ENCODE measurements around the gene SLC25A42.

SLC25A42 gene

DNA sequence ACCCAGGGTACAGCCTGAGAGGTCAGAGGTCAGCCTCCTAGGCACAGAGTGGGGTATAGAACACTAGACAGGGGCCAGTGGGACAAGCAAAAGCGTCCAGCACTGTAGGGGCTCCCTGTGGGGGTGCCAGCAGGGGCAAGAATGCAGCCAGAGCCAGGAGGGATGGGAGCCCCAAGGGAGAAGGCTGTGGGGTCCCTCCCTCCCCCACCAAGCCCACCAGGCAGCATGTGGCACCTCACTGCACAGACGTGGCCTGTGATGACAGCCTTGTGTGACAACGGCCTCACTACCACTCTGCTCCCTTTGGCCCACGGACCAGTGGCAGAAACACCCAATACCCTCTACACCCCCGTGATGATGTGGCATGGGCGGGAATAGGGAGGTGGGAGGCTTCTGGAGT lies 20.3 kb upstream of the SLC25A42 start:
- H3K36me3 ChIP-seq: peaks cover 43% of the 10 kb centered on the region
- H3K27me3 ChIP-seq (ENCODE audit: insufficient read depth, low read depth, severe bottlenecking): no peaks in the 10 kb centered on the region
- H3K9me3 ChIP-seq (ENCODE audit: severe bottlenecking): no peaks in the 10 kb centered on the region
- H3K27ac ChIP-seq: no peak overlapping the region
- no peak overlapping the region for H3K4me3 ChIP-seq (ENCODE audit: low read depth, low read length)
- TF ChIP-seq, protein P1, sequence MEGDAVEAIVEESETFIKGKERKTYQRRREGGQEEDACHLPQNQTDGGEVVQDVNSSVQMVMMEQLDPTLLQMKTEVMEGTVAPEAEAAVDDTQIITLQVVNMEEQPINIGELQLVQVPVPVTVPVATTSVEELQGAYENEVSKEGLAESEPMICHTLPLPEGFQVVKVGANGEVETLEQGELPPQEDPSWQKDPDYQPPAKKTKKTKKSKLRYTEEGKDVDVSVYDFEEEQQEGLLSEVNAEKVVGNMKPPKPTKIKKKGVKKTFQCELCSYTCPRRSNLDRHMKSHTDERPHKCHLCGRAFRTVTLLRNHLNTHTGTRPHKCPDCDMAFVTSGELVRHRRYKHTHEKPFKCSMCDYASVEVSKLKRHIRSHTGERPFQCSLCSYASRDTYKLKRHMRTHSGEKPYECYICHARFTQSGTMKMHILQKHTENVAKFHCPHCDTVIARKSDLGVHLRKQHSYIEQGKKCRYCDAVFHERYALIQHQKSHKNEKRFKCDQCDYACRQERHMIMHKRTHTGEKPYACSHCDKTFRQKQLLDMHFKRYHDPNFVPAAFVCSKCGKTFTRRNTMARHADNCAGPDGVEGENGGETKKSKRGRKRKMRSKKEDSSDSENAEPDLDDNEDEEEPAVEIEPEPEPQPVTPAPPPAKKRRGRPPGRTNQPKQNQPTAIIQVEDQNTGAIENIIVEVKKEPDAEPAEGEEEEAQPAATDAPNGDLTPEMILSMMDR (IDR thresholded peaks at IDR 0.05; ENCODE audit: low read depth, low read length): no peak
- DNase-seq: no peak

DNA sequence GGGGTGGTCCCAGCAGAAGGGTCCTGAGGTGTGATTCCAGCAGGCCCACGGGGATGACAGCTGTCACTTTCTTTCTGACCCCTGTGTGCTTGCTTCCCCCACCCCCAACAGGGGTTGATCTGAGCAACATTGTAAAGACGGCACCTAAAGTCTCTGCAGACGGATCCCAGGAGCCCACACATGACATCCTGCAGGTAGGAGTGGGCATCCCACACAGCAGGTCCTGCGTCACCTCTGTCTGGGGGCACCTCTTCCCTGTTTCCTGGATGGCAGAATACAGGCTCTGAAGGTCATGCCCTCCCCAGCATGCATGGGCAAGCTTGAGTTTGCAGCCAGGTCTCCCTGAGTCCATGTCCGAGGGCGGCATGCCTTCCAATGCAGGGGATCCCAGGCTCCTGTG lies 19.9 kb upstream of the SLC25A42 start:
- TF ChIP-seq, protein P1 (IDR thresholded peaks at IDR 0.05; ENCODE audit: low read depth, low read length): no peak
- Histone ChIP-seq H3K27me3 (ENCODE audit: insufficient read depth, low read depth, severe bottlenecking) (no peaks in the 10 kb centered on the region), H3K4me3 (ENCODE audit: low read depth, low read length) (no peak overlapping the region), H3K36me3 (peaks cover 43% of the 10 kb centered on the region), H3K9me3 (ENCODE audit: severe bottlenecking) (no peaks in the 10 kb centered on the region), H3K27ac (no peak overlapping the region)
- DNase-seq: no peak

DNA sequence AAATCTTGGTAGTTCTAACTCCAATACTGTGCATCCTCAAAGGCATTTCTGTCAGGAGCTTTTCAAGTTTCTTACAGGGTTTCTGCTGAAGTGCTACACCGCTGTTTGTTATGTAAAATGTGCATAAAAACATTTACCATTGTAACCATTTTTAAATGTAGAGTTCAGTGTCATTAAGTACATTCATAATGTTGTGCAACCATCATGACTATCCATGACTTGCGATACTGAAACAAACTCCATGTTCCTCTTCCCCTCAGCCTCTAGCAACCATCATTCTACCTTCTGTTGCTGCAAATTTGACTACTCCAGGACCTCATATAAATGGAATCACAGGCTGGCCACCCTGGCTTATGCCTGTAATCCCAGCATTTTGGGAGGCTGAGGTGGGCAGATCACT lies 14.4 kb upstream of the SLC25A42 start:
- DNase-seq: no peak

DNA sequence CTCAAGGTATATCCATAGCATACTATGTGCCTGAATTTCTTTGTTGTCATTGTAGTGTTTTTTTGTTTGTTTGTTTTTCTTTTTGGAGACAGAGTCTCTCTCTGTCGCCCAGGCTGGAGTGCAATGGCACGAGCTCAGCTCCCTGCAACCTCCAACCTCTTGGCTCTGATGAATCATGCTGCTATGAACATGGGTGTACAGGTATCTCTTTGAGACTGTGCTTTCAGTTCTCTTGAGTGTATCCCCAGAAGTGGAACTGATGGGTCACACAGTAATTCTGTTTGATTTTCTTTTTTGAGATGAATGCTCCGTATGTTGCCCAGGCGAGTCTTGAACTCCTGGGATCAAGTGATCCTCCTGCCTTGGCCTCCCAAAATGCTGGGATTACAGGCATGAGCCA lies 13.7 kb upstream of the SLC25A42 start:
- no peaks in the 10 kb centered on the region for H3K9me3 ChIP-seq (ENCODE audit: severe bottlenecking)
- no peak overlapping the region for H3K4me3 ChIP-seq (ENCODE audit: low read depth, low read length)
- peaks cover 70% of the 10 kb centered on the region for H3K36me3 ChIP-seq
- TF ChIP-seq, protein P1 (IDR thresholded peaks at IDR 0.05; ENCODE audit: low read depth, low read length): no peak
- no peaks in the 10 kb centered on the region for H3K27me3 ChIP-seq (ENCODE audit: insufficient read depth, low read depth, severe bottlenecking)
- H3K27ac ChIP-seq: no peak overlapping the region
- DNase-seq: no peak

More for the DNA sequence above, 14.4 kb upstream of the SLC25A42 start:
- peaks cover 70% of the 10 kb centered on the region for H3K36me3 ChIP-seq
- H3K4me3 ChIP-seq (ENCODE audit: low read depth, low read length): no peak overlapping the region
- H3K27ac ChIP-seq: no peak overlapping the region
- no peaks in the 10 kb centered on the region for H3K9me3 ChIP-seq (ENCODE audit: severe bottlenecking)
- H3K27me3 ChIP-seq (ENCODE audit: insufficient read depth, low read depth, severe bottlenecking): no peaks in the 10 kb centered on the region
- TF ChIP-seq, protein P1 (IDR thresholded peaks at IDR 0.05; ENCODE audit: low read depth, low read length): no peak

DNA sequence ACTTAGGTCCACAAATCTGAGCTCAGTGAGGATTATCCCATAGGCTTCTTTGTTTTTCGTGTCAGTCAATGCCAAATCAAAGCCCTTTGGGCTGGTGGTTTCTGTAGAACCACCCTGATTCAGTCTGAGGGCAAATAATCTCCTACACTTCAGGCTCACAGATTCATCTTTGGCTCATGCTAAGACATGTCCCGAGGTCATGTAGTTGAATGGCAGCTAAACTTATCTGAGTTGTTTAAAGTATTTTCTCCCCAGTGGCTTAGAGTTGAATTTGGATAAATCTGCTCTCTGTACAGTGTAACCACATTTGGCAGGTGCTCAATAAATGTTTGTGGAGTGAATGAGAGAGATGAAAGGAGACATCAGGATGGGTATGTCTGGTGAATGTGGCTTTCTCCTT lies 13.1 kb upstream of the SLC25A42 start:
- Histone ChIP-seq H3K36me3 (peaks cover 73% of the 10 kb centered on the region), H3K4me3 (ENCODE audit: low read depth, low read length) (no peak overlapping the region), H3K9me3 (ENCODE audit: severe bottlenecking) (no peaks in the 10 kb centered on the region), H3K27me3 (ENCODE audit: insufficient read depth, low read depth, severe bottlenecking) (no peaks in the 10 kb centered on the region), H3K27ac (peak overlapping the region; percentile 33)
- TF ChIP-seq, protein P1 (IDR thresholded peaks at IDR 0.05; ENCODE audit: low read depth, low read length): no peak
- DNase-seq: no peak

DNA sequence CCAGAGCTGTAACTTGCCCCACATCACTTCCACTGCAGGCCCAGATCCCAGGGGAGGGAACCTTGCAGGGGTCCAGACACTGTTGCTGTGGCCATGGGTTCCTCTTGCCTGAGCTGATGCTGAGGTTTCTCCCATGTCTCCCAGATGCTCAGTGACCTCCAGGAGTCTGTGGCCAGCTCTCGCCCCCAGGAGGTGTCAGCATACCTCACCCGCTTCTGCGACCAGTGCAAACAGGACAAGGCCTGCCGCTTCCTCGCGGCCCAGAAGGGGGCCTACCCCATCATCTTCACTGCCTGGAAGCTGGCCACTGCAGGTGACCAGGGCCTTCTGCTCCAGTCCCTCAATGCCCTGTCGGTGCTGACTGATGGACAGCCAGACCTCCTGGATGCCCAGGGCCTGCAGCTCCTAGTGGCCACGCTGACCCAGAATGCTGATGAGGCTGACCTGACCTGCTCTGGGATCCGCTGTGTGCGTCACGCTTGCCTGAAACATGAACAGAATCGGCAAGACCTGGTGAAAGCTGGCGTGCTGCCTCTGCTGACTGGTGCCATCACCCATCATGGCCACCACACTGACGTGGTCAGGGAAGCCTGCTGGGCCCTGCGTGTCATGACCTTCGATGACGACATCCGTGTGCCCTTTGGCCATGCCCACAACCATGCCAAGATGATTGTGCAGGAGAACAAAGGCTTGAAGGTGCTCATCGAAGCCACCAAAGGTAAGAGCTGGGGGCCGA lies 12.1 kb upstream of the SLC25A42 start:
- Histone ChIP-seq H3K9me3 (ENCODE audit: severe bottlenecking) (no peaks in the 10 kb centered on the region), H3K36me3 (peaks cover 70% of the 10 kb centered on the region), H3K27ac (no peak overlapping the region), H3K27me3 (ENCODE audit: insufficient read depth, low read depth, severe bottlenecking) (no peaks in the 10 kb centered on the region), H3K4me3 (ENCODE audit: low read depth, low read length) (no peak overlapping the region)
- no peak for DNase-seq
- TF ChIP-seq, protein P1 (IDR thresholded peaks at IDR 0.05; ENCODE audit: low read depth, low read length): peak; percentile 24; the same call in 1 of the 2 replicates
